HG02852 (cell line): ENCODE data around the gene DBR1.
A peak's percentile ranks its signal among the peaks of the same experiment; 100 is the strongest.

Experiments used
- ATAC-seq: cut with Tn5 transposase; IDR thresholded peaks from one replicate; pipeline ENCODE4 v1.9.1; 2021; ENCODE audit warnings: mild to moderate bottlenecking, moderate library complexity; ENCODE audit not compliant: unreplicated experiment

The DBR1 gene, protein sequence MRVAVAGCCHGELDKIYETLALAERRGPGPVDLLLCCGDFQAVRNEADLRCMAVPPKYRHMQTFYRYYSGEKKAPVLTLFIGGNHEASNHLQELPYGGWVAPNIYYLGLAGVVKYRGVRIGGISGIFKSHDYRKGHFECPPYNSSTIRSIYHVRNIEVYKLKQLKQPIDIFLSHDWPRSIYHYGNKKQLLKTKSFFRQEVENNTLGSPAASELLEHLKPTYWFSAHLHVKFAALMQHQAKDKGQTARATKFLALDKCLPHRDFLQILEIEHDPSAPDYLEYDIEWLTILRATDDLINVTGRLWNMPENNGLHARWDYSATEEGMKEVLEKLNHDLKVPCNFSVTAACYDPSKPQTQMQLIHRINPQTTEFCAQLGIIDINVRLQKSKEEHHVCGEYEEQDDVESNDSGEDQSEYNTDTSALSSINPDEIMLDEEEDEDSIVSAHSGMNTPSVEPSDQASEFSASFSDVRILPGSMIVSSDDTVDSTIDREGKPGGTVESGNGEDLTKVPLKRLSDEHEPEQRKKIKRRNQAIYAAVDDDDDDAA

GRCh38 chr3:138174421-138175131 is at the start of gene DBR1:
Gene DBR1 (minus strand): TSS chr3:138174921. CDS start chr3:138174795, 126 bp downstream.
- ATAC-seq, result peak; percentile 94

GRCh38 chr3:138222942-138223287 is 48.2 kb upstream of the DBR1 start:
- no peak for ATAC-seq

DNA sequence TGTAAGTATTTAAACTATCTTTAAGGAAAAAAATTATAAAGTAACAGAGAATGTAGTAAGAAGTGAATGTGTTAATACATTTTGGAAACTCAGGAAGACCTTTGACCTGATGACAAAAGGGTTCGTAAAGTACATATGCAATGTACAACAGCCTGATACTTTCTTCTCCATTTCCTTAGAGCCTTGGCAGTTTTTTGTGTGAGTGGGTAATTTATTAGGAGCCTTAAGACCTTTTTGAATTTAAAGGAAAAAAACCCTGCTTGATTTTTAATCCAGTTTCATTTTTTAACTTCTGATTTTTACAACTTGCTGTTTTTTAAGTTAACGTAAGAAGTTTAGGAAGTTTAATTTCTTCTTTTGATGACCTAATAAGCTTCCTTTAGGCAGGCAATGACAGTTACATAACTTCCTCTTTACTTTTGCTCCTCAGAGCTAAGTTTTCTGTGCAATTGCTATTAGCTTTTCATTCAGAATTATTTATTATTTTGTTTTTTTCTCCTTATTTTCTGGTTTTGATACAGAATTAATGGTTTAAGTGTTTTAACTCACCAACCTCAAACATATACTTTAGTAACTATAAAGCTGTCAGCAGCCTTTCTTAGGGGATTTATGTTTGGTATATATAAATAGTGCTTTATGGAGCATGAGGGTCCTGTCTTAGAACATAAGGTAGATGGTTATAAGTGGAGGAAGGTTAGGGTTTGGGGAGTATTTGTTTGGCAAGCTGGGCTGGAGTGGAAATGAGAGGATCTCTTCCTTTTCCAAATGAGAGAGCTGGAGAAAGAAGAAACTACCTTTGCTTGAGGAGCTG is 47.6 kb upstream of the DBR1 start:
- no peak for ATAC-seq

DNA sequence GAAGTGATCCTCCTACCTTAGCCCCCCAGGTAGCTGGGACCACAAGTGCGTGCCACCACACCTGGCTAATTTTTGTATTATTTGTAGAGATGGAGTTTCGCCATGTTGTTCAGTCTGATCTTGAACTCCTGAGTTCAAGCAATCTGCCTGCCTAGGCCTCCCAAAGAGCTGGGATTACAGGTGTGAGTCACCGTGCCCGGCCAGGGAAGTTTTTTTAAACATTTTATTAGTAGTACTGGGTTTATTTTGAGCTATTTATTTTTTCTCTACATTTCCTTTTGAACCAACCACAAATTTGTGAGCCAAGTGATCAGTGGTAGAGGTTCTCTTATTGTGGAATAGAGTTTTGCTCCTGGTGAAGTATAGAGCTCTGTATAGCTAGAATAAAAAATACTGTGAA is 46.1 kb upstream of the DBR1 start:
- no peak for ATAC-seq

DNA sequence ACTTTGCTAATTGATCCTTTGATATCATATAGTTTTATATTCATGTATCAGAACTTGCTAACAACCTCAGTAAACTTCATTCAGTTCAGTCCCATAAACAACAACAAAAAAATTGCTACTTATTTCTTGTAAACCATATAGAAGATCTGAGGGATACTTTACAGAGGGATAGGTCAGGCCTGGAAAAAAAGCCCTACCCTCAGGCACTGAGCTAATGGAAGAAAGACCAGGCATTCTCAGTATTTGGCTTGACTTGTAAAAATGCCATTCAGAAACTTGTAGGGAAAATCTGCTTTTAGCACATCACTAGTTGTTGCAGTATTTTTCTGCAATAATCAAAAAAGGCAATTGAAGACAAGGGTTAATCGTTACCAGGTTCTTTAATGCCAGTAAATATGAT is 45.5 kb upstream of the DBR1 start:
- ATAC-seq, result no peak

- ATAC-seq, result no peak
Observed at GRCh38 chr3:138219255-138219654, 44.5 kb upstream of the DBR1 start.

- no peak for ATAC-seq
Observed at GRCh38 chr3:138213398-138214085, 38.8 kb upstream of the DBR1 start.

GRCh38 chr3:138210528-138210927 is 35.8 kb upstream of the DBR1 start:
- no peak for ATAC-seq

- no peak for ATAC-seq
Observed at GRCh38 chr3:138206196-138206595, 31.5 kb upstream of the DBR1 start.

DNA sequence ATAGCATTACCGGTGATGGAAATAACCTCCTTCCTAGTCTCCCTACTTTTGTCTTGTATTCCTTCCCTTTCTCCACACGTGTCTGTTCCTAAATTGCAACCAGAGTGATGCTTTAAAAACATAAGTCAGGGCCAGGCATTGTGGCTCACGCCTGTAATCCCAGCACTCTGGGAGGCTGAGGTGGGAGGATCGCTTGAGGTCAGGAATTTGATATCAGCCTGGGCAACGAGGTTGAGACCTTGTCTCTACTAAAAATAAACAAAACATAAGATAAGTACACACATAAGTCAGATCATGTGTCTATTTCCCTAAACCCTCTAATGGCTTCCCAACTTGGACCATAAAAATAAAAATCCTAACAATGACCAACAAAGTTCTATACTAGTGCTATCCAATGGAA is 30.8 kb upstream of the DBR1 start:
- no peak for ATAC-seq

DNA sequence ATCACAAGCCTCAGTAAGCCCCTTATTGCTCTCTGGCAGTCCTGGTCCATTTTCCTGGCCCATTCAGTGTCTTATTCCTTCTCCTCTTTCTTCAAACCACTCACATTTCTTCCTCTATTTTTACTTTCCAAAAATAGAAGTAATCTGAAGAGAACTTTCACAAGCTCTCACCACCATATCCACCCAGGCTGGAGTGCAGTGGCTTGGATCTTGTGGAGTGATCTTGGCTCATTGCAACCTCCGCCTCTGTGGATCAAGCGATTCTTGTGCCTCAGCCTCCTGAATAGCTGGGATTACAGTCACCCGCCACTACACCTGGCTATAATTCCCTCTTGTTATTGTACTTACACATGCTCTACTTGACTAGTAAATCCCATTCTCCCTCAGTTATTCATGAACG is 29.2 kb upstream of the DBR1 start:
- no peak for ATAC-seq

DNA sequence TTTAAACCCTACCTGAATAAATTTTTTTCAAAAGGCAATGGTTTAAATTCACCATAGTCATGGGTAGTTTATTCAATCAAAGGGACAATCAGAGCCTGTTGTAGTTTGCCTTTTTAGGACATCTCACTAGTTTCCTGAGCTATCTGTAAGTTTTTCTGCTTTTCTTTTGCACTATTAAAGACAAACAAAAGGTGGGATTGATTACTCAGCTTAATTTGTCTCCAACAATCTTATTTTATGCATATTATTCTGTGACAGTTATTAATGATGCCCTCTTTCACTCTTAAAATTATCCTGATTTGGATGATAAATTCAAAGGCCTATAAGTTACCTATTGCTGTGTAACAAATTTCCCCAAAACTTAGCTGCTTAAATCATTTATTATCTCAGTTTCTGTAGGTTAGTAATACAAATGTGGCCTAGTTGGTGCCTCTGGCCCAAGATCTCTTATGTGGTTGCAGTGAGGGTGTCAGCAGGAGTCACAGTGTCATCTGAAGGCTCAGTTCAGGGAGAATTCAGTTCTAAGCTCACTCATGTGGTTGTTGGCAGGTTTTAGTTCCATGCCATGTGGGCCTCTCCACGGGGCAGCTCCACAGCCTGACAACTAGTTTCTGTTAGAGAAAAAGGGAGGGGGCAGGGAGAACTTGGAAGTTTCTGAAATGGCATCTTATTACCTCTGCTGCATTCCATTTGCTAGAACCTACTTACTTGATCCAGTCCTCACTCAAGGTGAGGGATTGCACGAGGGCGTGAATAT is 28.4 kb upstream of the DBR1 start:
- no peak for ATAC-seq

DNA sequence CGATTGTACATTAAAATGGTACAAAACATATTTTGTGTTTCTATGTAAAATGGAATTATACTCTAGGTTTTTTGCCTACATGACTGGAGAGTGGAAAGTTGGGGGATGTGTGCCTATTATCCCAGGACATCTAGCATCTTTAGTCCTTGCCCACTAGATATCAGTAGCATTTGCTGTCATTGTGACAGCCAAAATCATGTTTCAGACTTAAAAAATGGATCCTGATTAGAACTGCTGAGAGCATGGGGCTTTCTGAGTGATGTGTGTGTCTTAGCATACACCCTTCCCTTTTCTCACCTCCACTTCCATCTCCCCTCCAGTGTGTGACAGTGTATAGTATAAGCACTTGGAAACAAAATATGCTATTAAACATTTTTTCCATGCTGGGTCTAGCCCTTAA is 25.7 kb upstream of the DBR1 start:
- no peak for ATAC-seq

DNA sequence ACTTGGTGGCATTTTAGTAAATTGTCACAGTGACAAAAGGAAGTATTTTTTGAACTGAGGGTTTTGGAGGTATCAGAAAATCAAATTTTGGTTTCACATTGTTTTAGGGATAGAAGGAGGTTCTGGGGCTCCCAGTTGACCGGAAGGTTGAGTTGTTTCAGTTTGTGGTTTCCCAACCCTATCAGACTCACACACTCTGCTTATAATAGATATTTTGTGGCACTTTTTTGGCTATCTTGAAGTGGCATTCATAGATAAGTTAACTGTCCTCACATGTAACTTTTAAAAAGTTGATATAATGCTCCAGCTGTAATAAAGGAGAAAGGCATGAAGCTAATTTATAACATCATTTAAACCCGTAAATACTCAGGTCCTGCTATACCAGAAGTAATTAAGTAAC is 25.1 kb upstream of the DBR1 start:
- ATAC-seq, result peak; percentile 57

DNA sequence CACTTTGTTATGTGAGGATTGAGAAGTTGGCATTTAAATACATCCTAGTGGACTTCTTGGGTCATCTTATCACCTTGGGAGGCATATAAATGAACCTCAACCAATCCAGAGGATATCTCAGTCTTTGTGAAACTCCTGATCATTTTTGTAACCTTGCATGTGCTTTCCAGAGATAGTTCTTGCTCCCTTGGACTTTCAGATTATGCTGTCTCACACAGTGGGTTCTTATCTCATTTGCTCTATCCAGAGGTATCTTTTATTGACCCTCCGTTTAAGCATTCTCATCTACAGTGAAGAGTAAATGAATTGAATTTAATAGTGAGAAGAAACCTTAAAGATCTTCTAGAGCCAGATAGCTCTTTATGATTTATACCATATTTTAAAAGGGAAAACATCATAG is 22.8 kb upstream of the DBR1 start:
- ATAC-seq, result no peak

GRCh38 chr3:138197058-138197457 is 22.3 kb upstream of the DBR1 start:
- no peak for ATAC-seq

DNA sequence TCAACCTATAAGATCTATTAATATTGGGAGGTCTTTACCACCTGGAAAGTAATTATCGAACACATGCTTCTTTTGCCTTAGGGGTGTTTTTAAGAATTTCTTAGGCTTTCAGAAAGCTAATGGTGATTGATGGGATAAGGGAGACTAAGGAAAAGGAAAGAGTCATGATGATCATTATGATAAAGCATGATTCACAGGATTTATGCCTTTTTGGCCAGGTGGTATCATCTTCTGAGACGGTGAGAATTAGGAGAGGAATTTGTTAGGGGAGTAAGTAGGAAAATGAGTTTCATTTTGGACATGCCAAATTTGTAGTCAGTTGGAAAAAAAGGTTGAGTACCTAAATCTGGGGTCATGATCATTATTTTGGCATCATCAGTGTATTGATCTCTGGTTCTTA is 21.3 kb upstream of the DBR1 start:
- ATAC-seq, result no peak

- no peak for ATAC-seq
Observed at GRCh38 chr3:138195481-138195880, 20.8 kb upstream of the DBR1 start.

DNA sequence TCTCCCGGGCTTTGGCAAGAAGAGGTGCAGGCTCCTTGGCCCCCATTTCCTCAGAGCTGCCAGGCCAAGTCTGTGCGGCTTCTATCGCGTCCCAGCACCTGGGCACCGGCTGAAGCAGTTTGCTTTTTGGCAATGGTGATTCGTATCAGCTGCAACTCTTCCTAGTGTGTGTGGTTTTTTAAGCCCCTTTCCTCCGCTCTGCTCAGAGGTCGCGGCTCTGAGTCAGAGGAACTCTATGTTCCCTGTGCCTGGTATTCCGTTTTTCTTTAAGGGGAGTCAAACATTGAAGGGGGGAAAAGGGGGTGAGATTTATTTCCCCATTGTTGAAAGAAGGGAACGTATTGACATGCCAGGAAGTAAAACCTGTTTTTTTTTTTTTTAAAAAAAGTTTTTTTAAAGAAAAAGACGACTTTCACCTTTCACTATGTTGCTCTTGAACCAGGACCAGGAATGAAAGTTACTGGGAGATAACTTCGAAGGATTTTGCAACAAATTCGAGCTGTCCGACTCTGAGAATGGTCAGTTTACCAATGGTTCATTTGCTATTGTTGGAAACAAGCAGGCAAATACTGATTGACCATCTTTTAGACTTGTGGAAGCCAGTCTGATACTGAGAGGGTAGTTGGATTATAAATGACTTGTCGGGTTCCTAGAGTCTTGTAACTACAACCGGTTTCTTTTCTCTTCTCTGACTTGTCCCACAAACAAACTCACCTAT is 13.5 kb upstream of the DBR1 start:
- ATAC-seq, result no peak
